ENCODE data around the gene COP1. TPM values are rescaled to one million over a fixed set of nuclear protein-coding genes. Genes with fewer than 3 reads are reported as not detected.

COP1 gene
- polyA plus RNA-seq, 1 donor (not counting 4 experiments of a cell fraction or from before 2014, with no cell fraction given), result 38.9 TPM

DNA sequence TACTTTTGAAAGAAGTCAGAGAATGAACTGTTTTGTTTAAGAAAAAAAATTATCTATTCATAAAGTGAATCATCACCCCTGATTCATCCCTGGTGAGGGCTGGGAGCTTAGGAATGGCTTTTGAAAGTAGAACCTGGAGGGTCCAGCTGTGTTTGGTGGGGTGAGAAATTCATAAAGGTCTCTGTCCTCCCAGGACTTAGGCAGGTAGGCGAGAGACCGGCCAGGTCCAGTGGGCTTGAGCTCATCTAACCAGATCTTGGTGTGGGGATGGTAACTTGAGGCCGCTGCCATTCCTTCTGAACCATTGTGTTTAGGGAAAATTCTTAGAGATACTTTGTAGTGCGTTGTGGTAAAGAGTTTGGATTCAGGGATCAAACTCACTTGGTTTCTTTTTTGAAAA lies 306.9 kb downstream of the COP1 start:
- Histone ChIP-seq H3K27me3 (ENCODE audit: control insufficient read depth, extremely low read depth, insufficient read depth, low read length) (no peaks in the 10 kb centered on the region), H3K79me2 (ENCODE audit: control insufficient read depth, insufficient read depth, low read length) (no peaks in the 10 kb centered on the region), H3K27ac (ENCODE audit: control insufficient read depth, insufficient read depth, low read length) (no peak overlapping the region), H2AFZ (ENCODE audit: control insufficient read depth, low read length) (no peak overlapping the region), H4K20me1 (ENCODE audit: control insufficient read depth, extremely low read depth, insufficient read depth, low read length) (no peaks in the 10 kb centered on the region), H3K4me1 (ENCODE audit: control insufficient read depth, extremely low read depth, insufficient read depth, low read length) (no peaks in the 10 kb centered on the region), H3K9me3 (ENCODE audit: control insufficient read depth, low read depth, low read length) (no peaks in the 10 kb centered on the region), H3K9ac (ENCODE audit: control insufficient read depth, extremely low read depth, insufficient read depth, low read length) (no peak overlapping the region), H3K4me2 (ENCODE audit: control insufficient read depth, extremely low read depth, insufficient read depth, low read depth, low read length) (no peak overlapping the region), H3K36me3 (ENCODE audit: control insufficient read depth in 2 of 2, extremely low read depth in 1 of 2, insufficient read depth in 2 of 2, low read length in 2 of 2) (no peaks in the 10 kb centered on the region), H3K9me1 (ENCODE audit: control insufficient read depth, extremely low read depth, insufficient read depth, low read length) (no peaks in the 10 kb centered on the region), H3K4me3 (ENCODE audit: control insufficient read depth in 2 of 3, extremely low read depth in 1 of 3, insufficient read depth in 2 of 3, low read depth in 1 of 3, low read length in 3 of 3) (no peak overlapping the region)
- no peak for FAIRE-seq
- no peak for TF ChIP-seq EZH2 (IDR thresholded peaks at IDR 0.05; ENCODE audit: low read length)
- TF ChIP-seq, protein P1, sequence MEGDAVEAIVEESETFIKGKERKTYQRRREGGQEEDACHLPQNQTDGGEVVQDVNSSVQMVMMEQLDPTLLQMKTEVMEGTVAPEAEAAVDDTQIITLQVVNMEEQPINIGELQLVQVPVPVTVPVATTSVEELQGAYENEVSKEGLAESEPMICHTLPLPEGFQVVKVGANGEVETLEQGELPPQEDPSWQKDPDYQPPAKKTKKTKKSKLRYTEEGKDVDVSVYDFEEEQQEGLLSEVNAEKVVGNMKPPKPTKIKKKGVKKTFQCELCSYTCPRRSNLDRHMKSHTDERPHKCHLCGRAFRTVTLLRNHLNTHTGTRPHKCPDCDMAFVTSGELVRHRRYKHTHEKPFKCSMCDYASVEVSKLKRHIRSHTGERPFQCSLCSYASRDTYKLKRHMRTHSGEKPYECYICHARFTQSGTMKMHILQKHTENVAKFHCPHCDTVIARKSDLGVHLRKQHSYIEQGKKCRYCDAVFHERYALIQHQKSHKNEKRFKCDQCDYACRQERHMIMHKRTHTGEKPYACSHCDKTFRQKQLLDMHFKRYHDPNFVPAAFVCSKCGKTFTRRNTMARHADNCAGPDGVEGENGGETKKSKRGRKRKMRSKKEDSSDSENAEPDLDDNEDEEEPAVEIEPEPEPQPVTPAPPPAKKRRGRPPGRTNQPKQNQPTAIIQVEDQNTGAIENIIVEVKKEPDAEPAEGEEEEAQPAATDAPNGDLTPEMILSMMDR (optimal IDR thresholded peaks at IDR 0.05 in 1 of 3, IDR thresholded peaks at IDR 0.05 in 1 of 3, conservative IDR thresholded peaks at IDR 0.05 in 1 of 3; ENCODE audit: extremely low read depth in 1 of 3, insufficient read depth in 2 of 3, low read length in 3 of 3), result no peak
- dilution Hi-C loops (cut with MboI; ENCODE audit: extremely low pct_ligation_motif_present, low sequenced_read_pairs), result no loop called here
- no peak for DNase-seq (ENCODE audit: low read depth, low spot score)

DNA sequence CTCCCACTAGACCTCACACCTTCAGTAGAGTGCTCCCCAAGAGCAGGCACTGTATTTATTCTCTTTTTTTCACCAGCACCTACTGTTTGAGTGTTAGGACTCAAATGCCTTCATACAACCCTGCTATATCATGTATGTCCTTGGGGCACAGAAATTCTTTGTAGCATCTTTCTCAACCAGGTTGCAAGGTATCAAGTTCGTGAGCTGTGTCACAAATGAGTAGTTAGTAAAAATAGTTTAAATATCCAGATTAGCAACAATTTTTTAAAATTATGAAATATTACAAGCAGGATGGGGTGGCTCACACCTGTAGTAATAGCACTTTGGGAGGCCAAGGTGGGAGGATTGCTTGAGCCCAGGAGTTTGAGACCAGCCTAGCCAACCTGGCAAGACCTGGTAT lies 311.1 kb downstream of the COP1 start:
- no peak overlapping the region for H2AFZ ChIP-seq (ENCODE audit: control insufficient read depth, low read length)
- TF ChIP-seq EZH2 (IDR thresholded peaks at IDR 0.05; ENCODE audit: low read length), result no peak
- TF ChIP-seq, protein P1 (optimal IDR thresholded peaks at IDR 0.05 in 1 of 3, IDR thresholded peaks at IDR 0.05 in 1 of 3, conservative IDR thresholded peaks at IDR 0.05 in 1 of 3; ENCODE audit: extremely low read depth in 1 of 3, insufficient read depth in 2 of 3, low read length in 3 of 3), result no peak
- H3K36me3 ChIP-seq (ENCODE audit: control insufficient read depth in 2 of 2, extremely low read depth in 1 of 2, insufficient read depth in 2 of 2, low read length in 2 of 2), result no peaks in the 10 kb centered on the region
- H3K4me2 ChIP-seq (ENCODE audit: control insufficient read depth, extremely low read depth, insufficient read depth, low read depth, low read length), result no peak overlapping the region
- H4K20me1 ChIP-seq (ENCODE audit: control insufficient read depth, extremely low read depth, insufficient read depth, low read length), result no peaks in the 10 kb centered on the region
- dilution Hi-C loops (cut with MboI; ENCODE audit: extremely low pct_ligation_motif_present, low sequenced_read_pairs), result no loop called here
- H3K27ac ChIP-seq (ENCODE audit: control insufficient read depth, insufficient read depth, low read length), result no peak overlapping the region
- H3K4me1 ChIP-seq (ENCODE audit: control insufficient read depth, extremely low read depth, insufficient read depth, low read length), result no peaks in the 10 kb centered on the region
- no peak overlapping the region for H3K4me3 ChIP-seq (ENCODE audit: control insufficient read depth in 2 of 3, extremely low read depth in 1 of 3, insufficient read depth in 2 of 3, low read depth in 1 of 3, low read length in 3 of 3)
- no peaks in the 10 kb centered on the region for H3K79me2 ChIP-seq (ENCODE audit: control insufficient read depth, insufficient read depth, low read length)
- H3K9me3 ChIP-seq (ENCODE audit: control insufficient read depth, low read depth, low read length), result no peaks in the 10 kb centered on the region
- FAIRE-seq (no peak), DNase-seq (ENCODE audit: low read depth, low spot score) (no peak)
- no peaks in the 10 kb centered on the region for H3K9me1 ChIP-seq (ENCODE audit: control insufficient read depth, extremely low read depth, insufficient read depth, low read length)
- no peak overlapping the region for H3K9ac ChIP-seq (ENCODE audit: control insufficient read depth, extremely low read depth, insufficient read depth, low read length)
- H3K27me3 ChIP-seq (ENCODE audit: control insufficient read depth, extremely low read depth, insufficient read depth, low read length), result no peaks in the 10 kb centered on the region

Small RNA genes within 50 kb of the gene (small RNA-seq; reads per million reads assigned to genes)
- 0 reads per million in 3 experiments for gene RF00066 (ENCODE audit: insufficient read length in 3 of 3, low read depth in 3 of 3, low replicate concordance in 1 of 3)
- gene RNU2-12P (ENCODE audit: insufficient read length in 3 of 3, low read depth in 3 of 3, low replicate concordance in 1 of 3), result 0 reads per million in 3 experiments
- gene RPS29P5 (ENCODE audit: insufficient read length in 3 of 3, low read depth in 3 of 3, low replicate concordance in 1 of 3), result 0 reads per million in 3 experiments
- 0.54 to 10.3 (median 3.7) reads per million in 3 experiments for gene SCARNA3 (ENCODE audit: insufficient read length in 3 of 3, low read depth in 3 of 3, low replicate concordance in 1 of 3)
